K562 (cell line): ENCODE measurements around the gene SHB. TPM values are rescaled to one million over a fixed set of nuclear protein-coding genes. Genes with fewer than 3 reads are reported as not detected.

Experiments used
- ARHGAP35 ChIP-seq: fragments of 450-650 bp; IDR thresholded peaks from 2 replicates; pipeline ENCODE4 v1.6.1; 2018; ENCODE audit not compliant: partially characterized antibody
- ESRRB ChIP-seq: fragments of 250-450 bp; sonication (Bioruptor Pico); IDR thresholded peaks from 2 replicates; pipeline ENCODE4 v1.5.0; 2020; ENCODE audit warnings: mild to moderate bottlenecking, moderate library complexity, borderline replicate concordance
- GTF2E2 ChIP-seq: fragments of 200-800 bp; sonication (Bioruptor generic); IDR thresholded peaks from 2 replicates; pipeline ENCODE4 v1.6.1; 2016; ENCODE audit warnings: missing genetic modification characterization, missing compliant biosample characterization
- MCM7 ChIP-seq, 2 experiments: fragments of 450-650 bp; IDR thresholded peaks; 2 replicates each; pipeline ENCODE4 v1.6.1; 2016 to 2018
- RNF219 ChIP-seq: fragments of 250-450 bp; sonication (Bioruptor Pico); IDR thresholded peaks from 2 replicates; pipeline ENCODE4 v1.5.0; 2022; ENCODE audit warnings: mild to moderate bottlenecking
- RREB1 ChIP-seq: fragments of 250-450 bp; sonication (Bioruptor Pico); IDR thresholded peaks from 2 replicates; pipeline ENCODE4 v1.4.0; 2020
- STAG1 ChIP-seq: sonication (generic); formaldehyde crosslinking; IDR thresholded peaks from 2 replicates; pipeline ENCODE4 v1.5.0; 2020; ENCODE audit warnings: missing genetic modification reagents, borderline replicate concordance
- TAF15 ChIP-seq: fragments of 200-400 bp; formaldehyde crosslinking; IDR thresholded peaks from 2 replicates; pipeline ENCODE4 v1.6.1; 2017; ENCODE audit warnings: mild to moderate bottlenecking, low read depth, low read length, moderate library complexity
- ZFP91 ChIP-seq: sonication (generic); formaldehyde crosslinking; IDR thresholded peaks from 2 replicates; pipeline ENCODE4 v1.8.0; 2022; ENCODE audit warnings: mild to moderate bottlenecking, missing genetic modification reagents
- ZNF324 ChIP-seq: fragments of 250-450 bp; sonication (Bioruptor Pico); IDR thresholded peaks from 2 replicates; pipeline ENCODE4 v1.4.0; 2020; ENCODE audit warnings: mild to moderate bottlenecking
- ZNF41 ChIP-seq: fragments of 250-450 bp; sonication (Bioruptor Pico); conservative IDR thresholded peaks from 2 replicates; pipeline ENCODE4 v1.4.0; 2020; ENCODE audit warnings: mild to moderate bottlenecking
- polyA plus RNA-seq, 8 experiments: library from polyadenylated mRNA; depleted of rRNA in 4 of 8; stranded (reverse) in 5 of 8; unstranded in 3 of 8; fragments of >200 nt; fragmentation: Nextera tagmentation in 2 of 8; fragmentation: Illumina TruSeq in 1 of 8; extraction: Ambion mirVana in 2 of 8; extraction: Trizol in 1 of 8; gene quantifications; 2 replicates each; pipeline versions ENCODE4 v1.2.1 to v1.2.3, GENCODE V29; 2011 to 2014; ENCODE audit warnings: inconsistent platforms in 1 of 8, missing spikeins in 1 of 8
- total RNA-seq, 7 experiments: library from RNA; depleted of rRNA in 6 of 7; stranded (reverse); fragments of >200 nt in 6 of 7; fragmentation: Illumina TruSeq in 2 of 7; extraction: Trizol in 2 of 7; gene quantifications; 2 replicates each; pipeline versions ENCODE4 v1.2.1 to v1.2.3, GENCODE V29; 2011 to 2021; ENCODE audit warnings: low replicate concordance in 1 of 7

SHB gene
- total and polyA plus RNA-seq, 9 of the 15 experiments (the other 6 are each of a cell fraction or from before 2014, with no cell fraction given), result 0.78 to 16.0 (median 5.3) TPM

- TF ChIP-seq RNF219 (CRISPR knock-in tag) (no peak), STAG1 (CRISPR knock-in tag) (0 out of 2 replicates have a peak, but pooled peaks have one; percentile 16), ZFP91 (no peak), ZNF324 (CRISPR knock-in tag) (no peak), ZNF41 (CRISPR knock-in tag) (no peak), TAF15 (no peak), MCM7 (IDR thresholded peaks at IDR 0.05) (no peak), ARHGAP35 (no peak), RREB1 (CRISPR knock-in tag) (no peak), GTF2E2 (tag) (no peak), ESRRB (CRISPR knock-in tag) (no peak)
Measured at GRCh38 chr9:37922363-37923117, 146.5 kb downstream of the SHB start (continued).
